Esophagus muscularis mucosa (tissue), 4 donors: ENCODE measurements around the gene FAM222A. TPM values are rescaled to one million over a fixed set of nuclear protein-coding genes. Genes with fewer than 3 reads are reported as not detected.
A peak's percentile ranks its signal among the peaks of the same experiment; 100 is the strongest.

Experiments
- DNase-seq: peaks from one replicate; pipeline ENCODE4 v3.0.0-alpha.2; 2017; ENCODE audit errors: extremely low spot score
- H3K27ac ChIP-seq, 4 donors: fragments of 200-600 bp; sonication (generic); replicated peaks in 1 of 4; 1 replicate in 3 of 4; 2 replicates in 1 of 4; pipeline ENCODE4 v1.5.1; 2016 to 2019; ENCODE audit warnings: mild to moderate bottlenecking in 1 of 4
- H3K27me3 ChIP-seq, 4 donors: fragments of 200-600 bp; sonication (generic); one replicate each; pipeline versions ENCODE4 v1.5.1 to v1.6.0; 2016 to 2019
- H3K36me3 ChIP-seq, 4 donors: fragments of 200-600 bp; sonication (generic); one replicate each; pipeline ENCODE4 v1.5.1; 2016 to 2019
- H3K4me1 ChIP-seq, 4 donors: fragments of 200-600 bp; sonication (generic); one replicate each; pipeline ENCODE4 v1.5.1; 2016 to 2019
- H3K4me3 ChIP-seq, 4 donors: fragments of 200-600 bp; sonication (generic); 1 replicate in 2 of 4; 2 replicates in 2 of 4; pipeline ENCODE4 v1.5.1; 2016 to 2019; ENCODE audit warnings: mild to moderate bottlenecking in 4 of 4, moderate library complexity in 1 of 4
- H3K9me3 ChIP-seq, 4 donors: fragments of 200-600 bp; sonication (generic); 1 replicate in 3 of 4; 2 replicates in 1 of 4; pipeline ENCODE4 v1.5.1; 2016 to 2019
- CTCF ChIP-seq, 3 experiments: fragments of 200-600 bp in 2 of 3; fragments of 450-650 bp in 1 of 3; sonication (generic) in 2 of 3; IDR thresholded peaks; one replicate each; pipeline ENCODE4 v1.5.1; 2017 to 2019; ENCODE audit warnings: antibody characterized with exemption in 3 of 3, mild to moderate bottlenecking in 2 of 3, moderate library complexity in 1 of 3
- EP300 ChIP-seq: sonication (generic); formaldehyde crosslinking; IDR thresholded peaks from one replicate; pipeline ENCODE4 v1.6.1; 2017; ENCODE audit warnings: antibody characterized with exemption
- POLR2A ChIP-seq: fragments of 450-650 bp; IDR thresholded peaks from one replicate; pipeline ENCODE4 v1.6.1; 2017; ENCODE audit warnings: antibody characterized with exemption, moderate library complexity, mild to moderate bottlenecking, low read depth
- POLR2AphosphoS5 ChIP-seq, 2 donors: sonication (generic); formaldehyde crosslinking; IDR thresholded peaks; one replicate each; pipeline ENCODE4 v1.6.1; 2017; ENCODE audit warnings: antibody characterized with exemption in 2 of 2
- WGBS: methylation state at CpG from one replicate; pipeline ENCODE4 v1.1.5; 2018; 5-methylcytosine and 5-hydroxymethylcytosine counted together
- intact Hi-C: fragments of 100-400 bp; cut with DNase I; formaldehyde crosslinking; loops from one replicate; pipeline ENCODE4 v1.15.1; 2023
- total RNA-seq, 4 donors: library from RNA; depleted of rRNA; stranded (reverse); fragments of >200 nt; gene quantifications; one replicate each; pipeline versions ENCODE4 v1.1.0 to v1.2.1, GENCODE V29; 2016

Gene FAM222A
- total RNA-seq, 4 donors from 2014 or later, result 0.42 to 3.8 (median 3.2) TPM

- Histone ChIP-seq H3K27ac (no peak overlapping the region), H3K27me3 (peaks cover 0 to 34% (median 0%) of the 10 kb centered on the region in 4 donors), H3K9me3 (no peaks in the 10 kb centered on the region), H3K4me3 (no peak overlapping the region), H3K36me3 (no peaks in the 10 kb centered on the region), H3K4me1 (peaks cover 0 to 7% (median 5%) of the 10 kb centered on the region in 4 donors)
- WGBS, result 96% methylated on average over 7 of the region's 7 CpGs
- intact Hi-C loops, result no loop called here
- DNase-seq, result no peak
- TF ChIP-seq POLR2AphosphoS5 (IDR thresholded peaks at IDR 0.05) (no peak), POLR2A (no peak), CTCF (IDR thresholded peaks at IDR 0.05) (no peak), EP300 (no peak)
These were observed 18.2 kb downstream of the FAM222A start for GRCh38 chr12:109731806-109732205.

- WGBS, result 68% methylated on average over 17 of the region's 21 CpGs
- TF ChIP-seq POLR2A (no peak), POLR2AphosphoS5 (IDR thresholded peaks at IDR 0.05) (no peak), CTCF (IDR thresholded peaks at IDR 0.05) (no peak), EP300 (no peak)
- no peak overlapping the region for H3K4me3 ChIP-seq
- H3K4me1 ChIP-seq, result peaks cover 0 to 7% (median 3%) of the 10 kb centered on the region in 4 donors
- DNase-seq, result no peak
- no peaks in the 10 kb centered on the region for H3K9me3 ChIP-seq
- no peaks in the 10 kb centered on the region for H3K36me3 ChIP-seq
- peaks cover 0 to 41% (median 0%) of the 10 kb centered on the region in 4 donors for H3K27me3 ChIP-seq
- intact Hi-C loops, result no loop called here
- no peak overlapping the region for H3K27ac ChIP-seq
These were observed 19.0 kb downstream of the FAM222A start for GRCh38 chr12:109732321-109733305.

GRCh38 chr12:109734219-109735000 lies 20.8 kb downstream of the FAM222A start:
- intact Hi-C loops, result no loop called here
- Histone ChIP-seq H3K4me3 (no peak overlapping the region), H3K27me3 (peaks cover 0 to 41% (median 0%) of the 10 kb centered on the region in 4 donors), H3K9me3 (no peaks in the 10 kb centered on the region), H3K4me1 (peaks cover 0 to 7% (median 0%) of the 10 kb centered on the region in 4 donors), H3K27ac (no peak overlapping the region), H3K36me3 (no peaks in the 10 kb centered on the region)
- WGBS, result 29% methylated on average over 22 of the region's 22 CpGs
- TF ChIP-seq POLR2A (no peak), POLR2AphosphoS5 (IDR thresholded peaks at IDR 0.05) (peak in 1 of 2 donors; percentile 24), CTCF (IDR thresholded peaks at IDR 0.05) (no peak), EP300 (no peak)
- no peak for DNase-seq

- Histone ChIP-seq H3K4me3 (no peak overlapping the region), H3K4me1 (peaks cover 0 to 7% (median 0%) of the 10 kb centered on the region in 4 donors), H3K27me3 (peaks cover 0 to 41% (median 0%) of the 10 kb centered on the region in 4 donors), H3K36me3 (no peaks in the 10 kb centered on the region), H3K27ac (no peak overlapping the region), H3K9me3 (no peaks in the 10 kb centered on the region)
- intact Hi-C loops, result no loop called here
- WGBS, result 64% methylated on average over 12 of the region's 12 CpGs
- TF ChIP-seq CTCF (IDR thresholded peaks at IDR 0.05), result no peak
- no peak for TF ChIP-seq POLR2AphosphoS5 (IDR thresholded peaks at IDR 0.05)
- TF ChIP-seq POLR2A, result no peak
- no peak for TF ChIP-seq EP300
- DNase-seq, result no peak
These were observed 21.5 kb downstream of the FAM222A start for GRCh38 chr12:109735051-109735521.
